PC-3 (cell line): ENCODE measurements around the gene PGAP6. TPM values are rescaled to one million over a fixed set of nuclear protein-coding genes. Genes with fewer than 3 reads are reported as not detected.

ENCODE experiments used
- ATAC-seq: fragments of 200-7000 bp; cut with Tn5 transposase; 2 replicates; pipeline ENCODE4 v1.9.1; 2020; ENCODE audit warnings: mild to moderate bottlenecking, moderate library complexity
- BruUV-seq: library from RNA; stranded (reverse); fragments of 400-500 nt; replicated peaks from 2 replicates; lab custom pipeline; 2021; lab: Mats Ljungman, UMichigan
- CTCF ChIA-PET: fragments of 300-600 bp; sonication (Branson Sonifier 250); formaldehyde crosslinking; loops from one replicate; lab custom pipeline; 2022; ENCODE audit warnings: antibody characterized with exemption; lab: Charles Lee
- POLR2A ChIA-PET: fragments of 300-600 bp; sonication (Branson Sonifier 250); formaldehyde crosslinking; loops from one replicate; lab custom pipeline; 2022; ENCODE audit warnings: antibody characterized with exemption; ENCODE audit not compliant: unreplicated experiment; lab: Charles Lee
- DNase-seq: peaks from one replicate; pipeline ENCODE4 v3.0.0-alpha.2; 2015
- H2AFZ ChIP-seq: fragments of 300-600 bp; sonication (generic); 2 replicates; pipeline ENCODE4 v1.6.0; 2016; ENCODE audit warnings: antibody characterized with exemption, low read length
- H3F3A ChIP-seq: fragments of 300-600 bp; sonication (generic); one replicate; pipeline ENCODE4 v1.6.0; 2017; ENCODE audit warnings: antibody characterized with exemption, low read length, control low read depth, mild to moderate bottlenecking; ENCODE audit not compliant: unreplicated experiment
- H3K27ac ChIP-seq: fragments of 300-600 bp; sonication (generic); 2 replicates; pipeline ENCODE4 v1.5.1; 2016; ENCODE audit warnings: mild to moderate bottlenecking, low read length
- H3K27me3 ChIP-seq: fragments of 300-600 bp; sonication (generic); 2 replicates; pipeline ENCODE4 v1.6.1; 2016; ENCODE audit warnings: low read length, mixed read lengths
- H3K36me3 ChIP-seq: fragments of 300-600 bp; sonication (generic); 2 replicates; pipeline ENCODE4 v1.6.1; 2016; ENCODE audit warnings: low read depth, mixed run types, low read length, mixed read lengths
- H3K4me1 ChIP-seq: fragments of 300-600 bp; sonication (generic); 2 replicates; pipeline ENCODE4 v1.5.1; 2016; ENCODE audit warnings: low read length; ENCODE audit not compliant: insufficient read depth
- H3K4me2 ChIP-seq: fragments of 300-600 bp; sonication (generic); 2 replicates; pipeline ENCODE4 v1.6.0; 2016; ENCODE audit warnings: low read length
- H3K4me3 ChIP-seq: fragments of 300-600 bp; sonication (generic); 2 replicates; pipeline ENCODE4 v1.5.1; 2016; ENCODE audit warnings: mild to moderate bottlenecking, low read length, mixed read lengths
- H3K79me2 ChIP-seq: fragments of 300-600 bp; sonication (generic); 2 replicates; pipeline ENCODE4 v1.6.1; 2017; ENCODE audit warnings: low read length, mixed read lengths
- H3K9ac ChIP-seq: fragments of 300-600 bp; sonication (generic); 2 replicates; pipeline ENCODE4 v1.6.0; 2016; ENCODE audit warnings: mild to moderate bottlenecking, low read length
- H3K9me2 ChIP-seq: fragments of 300-600 bp; sonication (generic); replicated peaks from 2 replicates; pipeline ENCODE4 v1.6.1; 2016; ENCODE audit warnings: mixed run types, low read length, mixed read lengths
- H3K9me3 ChIP-seq: fragments of 300-600 bp; sonication (generic); 2 replicates; pipeline ENCODE4 v1.6.1; 2016; ENCODE audit warnings: low read length, mixed read lengths
- H4K20me1 ChIP-seq: fragments of 300-600 bp; sonication (generic); 2 replicates; pipeline ENCODE4 v1.6.1; 2016; ENCODE audit warnings: low read length, mixed read lengths
- CTCF ChIP-seq: fragments of 300-600 bp; sonication (generic); conservative IDR thresholded peaks from 2 replicates; pipeline ENCODE4 v1.5.1; 2017; ENCODE audit warnings: antibody characterized with exemption, low read depth, mild to moderate bottlenecking, low read length
- EZH2 ChIP-seq: fragments of 300-600 bp; sonication (generic); IDR thresholded peaks from one replicate; pipeline ENCODE4 v1.6.1; 2017; ENCODE audit warnings: antibody characterized with exemption, mild to moderate bottlenecking, low read length; ENCODE audit not compliant: unreplicated experiment
- EZH2phosphoT487 ChIP-seq: fragments of 300-600 bp; sonication (generic); IDR thresholded peaks from 2 replicates; pipeline ENCODE4 v1.6.1; 2018; ENCODE audit warnings: mild to moderate bottlenecking, antibody characterized with exemption, low read length, borderline replicate concordance
- intact Hi-C: fragments of 100-400 bp; cut with micrococcal nuclease; formaldehyde crosslinking; loops from 2 replicates; pipeline ENCODE4 v1.9.0; 2023
- total RNA-seq: library from RNA; depleted of rRNA; stranded (reverse); fragments of >200 nt; gene quantifications from 2 replicates; pipeline ENCODE4 v1.2.3, GENCODE V29; 2014

Gene PGAP6
- total RNA-seq, 1 experiment from 2014 or later: 40.8 TPM

DNA sequence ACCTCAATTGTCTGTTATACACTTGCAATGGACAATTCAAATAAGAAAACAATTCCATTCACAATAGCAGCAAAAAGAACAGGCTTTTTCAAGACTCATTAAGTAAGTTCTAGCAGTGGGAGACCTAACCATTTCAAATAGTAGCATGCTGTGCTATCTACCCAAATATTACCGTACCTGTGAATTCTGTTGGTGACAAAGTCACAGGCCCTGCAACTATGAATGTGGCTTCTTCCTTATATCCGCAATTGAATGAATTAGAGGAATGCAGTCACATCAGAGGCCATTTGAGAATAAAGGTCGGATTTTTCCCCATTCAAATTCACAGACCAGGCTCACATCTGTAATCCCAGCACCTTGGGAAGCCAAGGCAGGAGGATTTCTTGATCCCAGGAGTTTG is 14.4 kb upstream of the PGAP6 start:
- no peaks in the 10 kb centered on the region for H4K20me1 ChIP-seq
- ChIA-PET CTCF (no interaction called here), POLR2A (no interaction called here)
- no peaks in the 10 kb centered on the region for H3K27me3 ChIP-seq
- intact Hi-C loops: no loop called here
- H3K9me2 ChIP-seq: no peaks in the 10 kb centered on the region
- DNase-seq: no peak
- peak overlapping the region; percentile 65; the same call in 1 of the 2 replicates for H3K4me3 ChIP-seq
- H3K36me3 ChIP-seq: no peaks in the 10 kb centered on the region
- BruUV-seq: no TSS peak
- peaks cover 4% of the 10 kb centered on the region; the same call in 1 of the 2 replicates for H3K79me2 ChIP-seq
- H3F3A ChIP-seq: no peaks in the 10 kb centered on the region
- no peak overlapping the region for H3K27ac ChIP-seq
- H3K9ac ChIP-seq: no peak overlapping the region
- H3K4me2 ChIP-seq: peak overlapping the region; percentile 91
- H3K9me3 ChIP-seq: no peaks in the 10 kb centered on the region
- H3K4me1 ChIP-seq: peaks cover 6% of the 10 kb centered on the region
- ATAC-seq: no peak
- peak overlapping the region; percentile 74; the same call in 1 of the 2 replicates for H2AFZ ChIP-seq
- TF ChIP-seq EZH2phosphoT487 (no peak), EZH2 (no peak), CTCF (no peak)

- Histone ChIP-seq H3K9me2 (no peaks in the 10 kb centered on the region), H2AFZ (no peak overlapping the region), H3K79me2 (no peaks in the 10 kb centered on the region), H3F3A (no peaks in the 10 kb centered on the region), H4K20me1 (no peaks in the 10 kb centered on the region), H3K9me3 (no peaks in the 10 kb centered on the region), H3K27ac (no peak overlapping the region), H3K4me2 (no peak overlapping the region), H3K4me3 (no peak overlapping the region), H3K27me3 (no peaks in the 10 kb centered on the region), H3K4me1 (no peaks in the 10 kb centered on the region; the same call in 1 of the 2 replicates), H3K36me3 (no peaks in the 10 kb centered on the region), H3K9ac (no peak overlapping the region)
- TF ChIP-seq CTCF (no peak), EZH2phosphoT487 (no peak), EZH2 (no peak)
- ATAC-seq (no peak), DNase-seq (no peak)
- intact Hi-C loops: no loop called here
- no TSS peak for BruUV-seq
- ChIA-PET CTCF (interaction anchor here (0.6 kb wide), 1 partner anchor 9 kb away, joined by 4 read pairs; no protein-coding TSS in a partner anchor), POLR2A (no interaction called here)
Measured at GRCh38 chr16:392450-393030, 10.8 kb upstream of the PGAP6 start.

DNA sequence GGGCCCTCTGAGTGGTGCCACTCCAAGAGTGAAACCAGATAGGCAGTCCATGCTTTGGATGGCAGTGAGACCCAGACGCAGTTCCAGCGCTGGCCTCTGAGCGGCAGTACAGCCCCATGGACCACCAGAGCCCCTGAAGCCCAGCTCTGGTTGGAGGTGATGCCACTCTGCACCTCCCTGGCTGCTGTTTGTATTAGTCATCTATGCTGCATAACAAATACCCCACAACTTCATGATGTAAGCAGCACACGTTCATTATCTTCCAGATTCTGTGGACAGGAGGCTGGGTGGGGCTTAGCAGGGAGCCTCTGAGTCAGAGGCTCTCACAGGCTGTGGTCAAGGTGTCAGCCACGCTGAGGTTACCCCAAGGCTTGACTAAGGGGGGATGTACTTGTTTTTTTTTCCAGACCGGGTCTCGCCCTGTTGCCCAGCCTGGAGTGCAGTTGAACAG is 10.1 kb upstream of the PGAP6 start:
- Histone ChIP-seq H3K4me1 (no peaks in the 10 kb centered on the region; the same call in 1 of the 2 replicates), H3K79me2 (no peaks in the 10 kb centered on the region), H4K20me1 (no peaks in the 10 kb centered on the region), H3K27ac (no peak overlapping the region), H2AFZ (no peak overlapping the region), H3K36me3 (no peaks in the 10 kb centered on the region), H3K9ac (no peak overlapping the region), H3K9me3 (no peaks in the 10 kb centered on the region), H3K9me2 (no peaks in the 10 kb centered on the region), H3K4me2 (no peak overlapping the region), H3F3A (no peaks in the 10 kb centered on the region), H3K27me3 (no peaks in the 10 kb centered on the region), H3K4me3 (no peak overlapping the region)
- TF ChIP-seq EZH2 (no peak), CTCF (peak; percentile 78)
- CTCF ChIA-PET: interaction anchor here (0.6 kb wide), 1 partner anchor 9 kb away, joined by 4 read pairs; no protein-coding TSS in a partner anchor
- BruUV-seq: no TSS peak
- intact Hi-C loops: no loop called here
- POLR2A ChIA-PET: no interaction called here
- DNase-seq (peak; percentile 63), ATAC-seq (peak; percentile 46)
